ENCODE measurements around the gene TMEM63A. TPM values are rescaled to one million over a fixed set of nuclear protein-coding genes. Genes with fewer than 3 reads are reported as not detected.

Gene TMEM63A
- total RNA-seq, 4 donors from 2014 or later = 104 to 256 (median 180) TPM

DNA sequence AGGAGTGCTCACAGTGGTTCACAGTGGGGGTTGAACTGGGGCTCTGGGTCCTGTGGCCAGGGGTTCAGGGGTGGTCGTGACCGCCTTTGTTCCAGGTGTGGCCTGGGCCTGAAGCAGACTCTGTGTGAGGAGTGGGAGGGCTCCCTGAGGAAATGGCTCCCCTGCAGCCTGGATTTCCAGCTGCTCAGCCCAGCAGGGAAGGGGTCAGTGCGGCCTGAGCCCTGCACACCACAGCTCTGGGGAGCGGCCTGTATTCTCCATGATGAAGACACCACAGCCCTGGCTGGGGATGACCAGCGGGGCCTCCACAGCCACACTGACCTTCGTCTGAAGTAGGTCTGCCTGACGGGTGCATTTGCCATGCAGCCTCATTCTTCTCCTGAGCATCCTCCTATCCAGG lies 25.2 kb upstream of the TMEM63A start:
- no peaks in the 10 kb centered on the region for H3K27me3 ChIP-seq
- no peaks in the 10 kb centered on the region for H3K9me3 ChIP-seq
- peaks cover 0 to 18% (median 13%) of the 10 kb centered on the region in 4 donors for H3K4me1 ChIP-seq
- DNase-seq = no peak
- no peak overlapping the region for H3K4me3 ChIP-seq
- no peaks in the 10 kb centered on the region for H3K36me3 ChIP-seq
- TF ChIP-seq CTCF (IDR thresholded peaks at IDR 0.05) = no peak
- TF ChIP-seq POLR2AphosphoS5 (IDR thresholded peaks at IDR 0.05) = no peak
- TF ChIP-seq EP300 (IDR thresholded peaks at IDR 0.05; ENCODE audit: low read depth) = no peak
- TF ChIP-seq POLR2A (IDR thresholded peaks at IDR 0.05) = no peak
- in situ Hi-C loops (cut with MboI; ENCODE audit: low pct_ligation_motif_present in 1 of 4, low pct_unique_long_range_greater_than_20kb in 1 of 4, low sequenced_read_pairs in 3 of 4) (loop anchor here in 2 of 4 donors (25.0 kb wide), 2 partner anchors 120 to 420 kb away; partner anchors contain the start of gene SRP9 (in 1 of the 2)), intact Hi-C loops (cut with DNase I; ENCODE audit: low total_unique reads) (no loop called here)
- 91% methylated on average over 7 of the region's 7 CpGs; no CpG with 5 or more reads in 1 of the 2 donors for WGBS, 2 donors (ENCODE audit: low coverage in 1 of 2)
- no peak overlapping the region for H3K27ac ChIP-seq

- peaks cover 0 to 17% (median 9%) of the 10 kb centered on the region in 4 donors for H3K4me1 ChIP-seq
- no peak for DNase-seq
- no peaks in the 10 kb centered on the region for H3K9me3 ChIP-seq
- H3K27ac ChIP-seq = no peak overlapping the region
- TF ChIP-seq POLR2A (IDR thresholded peaks at IDR 0.05) (no peak), CTCF (IDR thresholded peaks at IDR 0.05) (no peak), EP300 (IDR thresholded peaks at IDR 0.05; ENCODE audit: low read depth) (no peak), POLR2AphosphoS5 (IDR thresholded peaks at IDR 0.05) (no peak)
- intact Hi-C loops (cut with DNase I; ENCODE audit: low total_unique reads) = no loop called here
- in situ Hi-C loops (cut with MboI; ENCODE audit: low pct_ligation_motif_present in 1 of 4, low pct_unique_long_range_greater_than_20kb in 1 of 4, low sequenced_read_pairs in 3 of 4) = loop anchor here in 2 of 4 donors (25.0 kb wide), 2 partner anchors 119 to 419 kb away; partner anchors contain the start of gene SRP9 (in 1 of the 2)
- no peak overlapping the region for H3K4me3 ChIP-seq
- H3K27me3 ChIP-seq = no peaks in the 10 kb centered on the region
- 88 to 100% methylated on average over 1 to 6 of the region's 6 CpGs for WGBS, 2 donors (ENCODE audit: low coverage in 1 of 2)
- no peaks in the 10 kb centered on the region for H3K36me3 ChIP-seq
Observed at GRCh38 chr1:225906467-225906866, 24.3 kb upstream of the TMEM63A start.

GRCh38 chr1:225903623-225904022 lies 21.4 kb upstream of the TMEM63A start:
- intact Hi-C loops (cut with DNase I; ENCODE audit: low total_unique reads) (no loop called here), in situ Hi-C loops (cut with MboI; ENCODE audit: low pct_ligation_motif_present in 1 of 4, low pct_unique_long_range_greater_than_20kb in 1 of 4, low sequenced_read_pairs in 3 of 4) (loop anchor here in 2 of 4 donors (25.0 kb wide), 2 partner anchors 116 to 416 kb away; partner anchors contain the start of gene SRP9 (in 1 of the 2))

More at GRCh38 chr1:225903623-225904022, 21.4 kb upstream of the TMEM63A start:
- no peak overlapping the region for H3K4me3 ChIP-seq
- DNase-seq = no peak
- H3K36me3 ChIP-seq = no peaks in the 10 kb centered on the region
- no peaks in the 10 kb centered on the region for H3K27me3 ChIP-seq
- no peaks in the 10 kb centered on the region for H3K4me1 ChIP-seq
- H3K27ac ChIP-seq = no peak overlapping the region
- TF ChIP-seq CTCF (IDR thresholded peaks at IDR 0.05) (no peak), POLR2A (IDR thresholded peaks at IDR 0.05) (no peak), POLR2AphosphoS5 (IDR thresholded peaks at IDR 0.05) (no peak), EP300 (IDR thresholded peaks at IDR 0.05; ENCODE audit: low read depth) (no peak)
- WGBS, 2 donors (ENCODE audit: low coverage in 1 of 2) = 93 to 96% methylated on average over 4 of the region's 4 CpGs
- H3K9me3 ChIP-seq = no peaks in the 10 kb centered on the region

Measured in transverse colon (tissue), 4 donors.